HG02981 (cell line): ENCODE results near the gene IL11.

ENCODE experiments used
- ATAC-seq: cut with Tn5 transposase; IDR thresholded peaks from one replicate; pipeline ENCODE4 v1.9.1; 2021; ENCODE audit warnings: mild to moderate bottlenecking, moderate library complexity; ENCODE audit not compliant: unreplicated experiment

The IL11 gene

DNA sequence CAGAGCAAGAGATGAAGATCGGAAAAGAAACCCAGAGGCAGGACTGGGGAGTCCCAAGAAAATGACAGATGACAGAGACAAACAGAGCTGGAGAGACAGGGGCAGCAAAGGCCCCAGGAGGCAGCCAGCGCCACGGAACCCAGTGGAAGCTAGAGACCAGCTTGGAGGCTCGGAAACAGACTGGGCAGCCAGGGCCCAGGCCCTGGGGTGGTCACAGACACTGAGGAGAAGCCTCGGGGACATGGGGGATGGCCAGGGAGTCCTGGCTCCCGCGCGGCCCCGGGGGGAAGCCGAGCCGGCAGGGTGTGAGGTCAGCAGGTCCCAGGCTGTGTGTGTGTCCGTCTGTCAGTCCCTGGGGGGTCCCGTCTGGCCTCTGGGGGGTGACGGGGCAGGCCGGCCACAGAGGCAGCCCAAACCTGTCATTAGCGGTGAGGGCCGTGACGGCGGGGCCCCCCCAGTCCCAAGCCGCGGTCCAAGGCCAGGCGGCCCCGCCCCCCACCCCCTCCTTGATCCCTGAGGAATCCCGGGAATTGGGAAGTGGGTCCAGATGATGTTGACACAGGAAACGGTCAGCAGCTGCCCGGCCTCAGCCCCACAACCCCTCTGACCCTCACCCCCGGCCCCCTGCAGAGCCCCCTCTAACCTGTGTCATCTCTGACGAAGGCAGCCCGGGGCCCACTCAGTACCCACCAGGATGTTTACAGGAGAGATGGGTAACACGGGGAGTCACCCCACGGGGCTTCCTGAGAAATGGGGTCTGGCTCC is 3.9 kb upstream of the IL11 start:
- ATAC-seq: no peak

DNA sequence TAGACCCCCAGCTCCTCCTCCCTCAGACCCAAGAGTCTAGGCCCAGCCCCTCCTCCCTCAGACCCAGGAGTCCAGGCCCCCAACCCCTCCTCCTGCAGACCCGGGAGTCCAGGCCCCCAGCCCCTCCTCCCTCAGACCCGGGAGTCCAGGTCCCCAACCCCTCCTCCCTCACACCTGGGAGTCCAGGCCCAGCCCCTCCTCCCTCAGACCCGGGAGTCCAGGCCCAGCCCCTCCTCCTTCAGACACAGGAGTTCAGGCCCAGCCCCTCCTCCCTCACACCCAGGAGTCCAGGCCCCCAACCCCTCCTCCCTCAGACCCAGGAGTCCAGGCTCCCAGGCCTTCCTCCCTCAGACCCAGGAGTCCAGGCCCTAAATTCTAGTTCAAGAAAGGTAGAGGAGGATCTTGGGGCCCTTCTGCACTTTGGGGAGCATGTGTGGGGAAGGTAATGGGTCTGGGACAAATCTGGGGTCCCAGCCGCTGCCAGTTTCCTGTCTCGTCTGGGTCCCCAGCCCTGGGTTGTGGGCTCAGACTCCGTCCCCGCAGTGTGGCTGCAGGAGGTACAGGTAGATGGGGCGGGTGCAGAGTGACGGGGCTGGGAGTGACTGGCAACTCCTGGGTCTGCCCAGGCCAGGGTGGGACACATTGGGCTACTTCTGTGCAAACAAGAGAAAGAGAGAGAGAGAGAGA is 3.2 kb upstream of the IL11 start:
- ATAC-seq: no peak

DNA sequence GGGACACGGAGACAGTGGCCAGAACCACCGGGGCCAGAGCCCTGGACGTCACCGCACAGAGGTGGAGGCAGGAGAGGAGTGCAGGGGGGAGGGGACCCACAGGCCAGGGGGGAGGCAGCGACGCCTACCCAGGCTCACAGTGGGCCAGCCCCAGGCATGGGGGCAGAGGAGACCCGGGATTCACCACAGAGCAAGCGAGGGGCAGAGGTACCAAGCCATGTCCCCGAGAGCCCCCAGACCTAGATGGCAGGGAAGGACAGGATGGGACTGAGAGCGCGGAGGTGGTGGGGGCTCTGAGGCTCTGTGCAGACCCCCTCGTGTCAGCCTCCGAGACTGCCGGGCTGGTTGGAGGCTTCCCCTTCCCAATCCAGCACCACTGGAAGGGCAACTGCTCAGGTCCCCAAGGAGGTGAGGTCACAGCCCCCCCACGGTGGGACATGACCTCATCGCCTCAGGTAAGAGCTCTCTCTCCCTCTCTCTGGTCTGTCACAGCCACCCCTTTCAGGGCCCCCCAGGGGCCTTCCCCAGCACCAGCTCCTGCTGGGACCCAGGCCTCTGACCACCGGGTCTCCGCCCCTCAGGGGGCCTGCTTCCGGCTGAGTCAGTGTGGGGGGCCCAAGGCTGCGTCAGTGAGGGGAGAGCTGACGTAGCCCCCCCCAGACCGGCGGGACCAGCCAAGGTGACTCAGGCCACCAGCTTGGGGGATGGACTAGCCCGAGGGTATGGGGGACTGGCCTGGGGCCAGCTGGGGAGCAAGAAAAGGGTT is 2.2 kb upstream of the IL11 start:
- ATAC-seq: no peak

DNA sequence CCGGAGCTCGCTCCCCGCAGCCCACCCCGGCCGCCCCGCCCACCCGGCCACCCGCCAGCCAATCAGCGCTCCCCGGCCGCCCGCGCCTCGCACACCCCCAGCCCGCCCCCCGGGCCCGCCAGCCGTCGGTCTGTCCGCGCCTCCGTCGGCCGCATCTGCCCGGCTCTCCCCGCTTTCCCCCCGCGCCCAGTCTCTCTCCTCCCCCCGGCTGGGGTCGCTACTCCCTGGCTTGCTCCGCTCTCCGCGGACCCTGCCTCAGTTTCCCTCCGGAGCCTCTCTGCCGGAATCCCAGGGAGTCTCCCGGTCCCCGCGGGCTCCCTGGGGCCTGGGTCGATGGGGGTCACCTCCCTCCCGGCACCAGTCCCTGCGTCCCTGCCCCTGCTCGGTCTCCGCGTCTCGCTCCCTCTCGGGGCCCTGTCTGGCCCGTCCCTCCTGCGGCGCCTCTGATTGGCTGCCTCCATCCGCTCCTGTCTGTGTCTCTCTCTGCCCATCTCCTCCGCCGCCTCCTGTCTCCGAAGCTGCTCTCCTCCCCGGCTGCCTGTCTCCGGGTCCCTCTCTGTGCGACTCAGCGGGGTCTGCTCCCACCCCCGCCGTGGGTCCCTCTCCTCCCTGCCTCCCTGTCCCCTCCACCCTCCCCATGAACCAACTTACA is 484 bp downstream of the IL11 start:
- no peak for ATAC-seq

DNA sequence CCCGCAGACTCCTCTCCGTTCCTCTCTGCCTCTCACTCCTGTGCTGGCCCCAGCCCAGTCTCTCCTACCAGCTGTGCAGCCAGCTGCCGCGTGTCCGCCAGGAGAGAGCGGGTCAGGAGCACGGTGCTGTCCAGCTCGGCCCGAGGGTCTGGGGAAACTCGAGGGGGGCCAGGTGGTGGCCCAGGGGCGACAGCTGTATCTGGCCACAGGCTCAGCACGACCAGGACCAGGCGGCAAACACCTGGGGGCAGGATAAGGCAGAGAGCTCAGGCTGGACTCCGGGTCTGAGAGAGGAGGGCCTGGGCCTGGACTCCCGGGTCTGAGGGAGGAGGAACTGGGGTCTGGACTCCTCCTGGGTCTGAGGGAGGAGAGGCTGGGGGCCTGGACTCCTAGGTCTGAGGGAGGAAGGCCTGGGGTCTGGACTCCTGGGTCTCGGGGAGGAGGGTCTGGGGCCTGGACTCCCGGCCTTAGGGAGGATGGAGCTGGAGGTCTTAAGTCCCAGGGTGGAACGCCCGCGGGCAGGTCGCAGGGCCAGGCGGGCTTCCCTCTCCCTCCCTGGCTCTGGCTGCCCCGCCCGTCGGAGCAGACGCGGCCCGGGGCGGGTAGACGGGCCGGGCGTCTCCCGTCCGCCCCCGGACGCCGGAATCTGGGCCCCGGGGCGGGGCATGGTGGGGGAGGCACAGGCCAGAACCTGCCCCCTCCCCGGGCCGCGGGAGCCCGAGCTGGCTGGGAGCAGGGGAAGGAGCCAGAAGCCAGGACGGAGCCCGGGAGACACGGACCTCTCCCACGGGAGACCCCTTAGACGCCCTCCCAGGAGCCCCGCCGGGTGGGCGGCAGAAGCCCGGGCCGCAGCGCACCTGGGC is 1.3 kb downstream of the IL11 start:
- ATAC-seq: no peak

DNA sequence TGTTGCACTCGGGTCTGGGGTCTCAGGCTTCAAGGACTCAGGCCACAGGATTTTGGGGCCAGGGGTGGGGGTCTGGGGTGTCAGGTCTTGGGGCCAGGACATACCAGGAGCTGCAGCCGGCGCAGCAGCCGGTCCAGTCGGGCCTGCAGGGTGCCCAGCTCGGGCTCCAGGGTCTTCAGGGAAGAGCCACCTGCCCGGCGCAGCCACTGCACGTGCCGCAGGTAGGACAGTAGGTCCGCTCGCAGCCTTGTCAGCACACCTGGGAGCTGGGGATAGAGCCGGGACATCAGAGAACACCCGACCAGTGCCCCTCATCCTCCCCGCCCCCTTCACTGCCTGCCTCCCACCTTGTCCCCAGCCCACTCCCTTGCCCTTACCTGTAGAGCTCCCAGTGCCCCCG is 2.2 kb downstream of the IL11 start:
- ATAC-seq: no peak

DNA sequence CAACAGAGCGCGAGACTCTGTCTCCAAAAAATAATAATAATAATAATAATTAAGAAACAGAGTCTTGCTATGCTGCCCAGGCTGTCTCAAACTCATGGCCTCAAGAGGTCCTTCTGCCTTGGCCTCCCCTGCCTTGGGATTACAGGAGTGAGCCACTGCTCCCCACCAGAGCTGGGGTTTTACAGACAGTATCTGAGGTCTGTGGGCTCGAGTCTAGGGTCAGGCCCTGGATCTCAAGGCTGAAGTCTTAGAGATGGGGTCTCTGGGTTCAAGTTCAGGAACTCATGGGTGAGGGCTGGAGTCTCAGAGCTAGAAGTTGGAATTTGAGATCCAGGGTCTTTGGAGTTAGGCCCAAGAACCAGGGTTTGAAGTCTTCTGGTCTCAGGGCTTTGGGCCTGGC is 3.5 kb downstream of the IL11 start:
- ATAC-seq: no peak

DNA sequence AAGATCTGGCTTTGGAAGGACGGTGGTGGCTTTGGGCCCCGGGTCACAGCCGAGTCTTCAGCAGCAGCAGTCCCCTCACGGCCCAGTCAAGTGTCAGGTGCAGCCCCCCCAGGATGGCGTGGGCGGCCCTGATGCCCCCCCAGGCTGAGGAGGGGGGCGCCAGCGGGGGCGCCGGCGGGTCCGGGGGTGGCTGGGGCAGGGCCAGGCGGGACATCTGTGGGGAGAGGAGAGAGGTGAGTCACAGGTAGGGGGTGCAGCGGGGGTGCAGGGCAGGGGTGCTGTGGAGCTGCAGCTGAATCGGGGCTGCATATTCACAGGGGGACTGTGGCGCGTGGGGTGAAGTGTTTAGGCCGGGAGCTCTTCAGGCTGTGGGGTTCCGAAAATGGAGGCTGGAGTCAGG is 4.3 kb downstream of the IL11 start:
- no peak for ATAC-seq

DNA sequence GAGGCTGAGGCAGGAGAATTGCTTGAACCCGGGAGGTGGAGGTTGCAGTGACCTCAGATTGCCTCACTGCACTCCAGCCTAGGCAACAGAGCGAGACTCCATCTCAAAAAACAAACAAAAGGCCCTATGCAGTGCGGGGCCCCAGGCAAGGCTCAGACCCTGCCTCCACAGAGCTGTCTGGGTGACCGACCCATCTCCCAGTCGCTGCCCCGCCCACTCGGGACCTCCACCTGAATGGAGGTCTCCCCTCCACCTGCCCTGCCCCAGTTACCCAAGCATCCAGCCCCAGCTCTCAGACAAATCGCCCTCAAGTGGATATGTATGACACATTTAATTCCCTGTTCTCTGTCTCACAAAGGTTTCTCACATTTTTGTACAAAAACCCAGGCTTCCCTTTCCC is 5.0 kb downstream of the IL11 start:
- ATAC-seq: no peak

DNA sequence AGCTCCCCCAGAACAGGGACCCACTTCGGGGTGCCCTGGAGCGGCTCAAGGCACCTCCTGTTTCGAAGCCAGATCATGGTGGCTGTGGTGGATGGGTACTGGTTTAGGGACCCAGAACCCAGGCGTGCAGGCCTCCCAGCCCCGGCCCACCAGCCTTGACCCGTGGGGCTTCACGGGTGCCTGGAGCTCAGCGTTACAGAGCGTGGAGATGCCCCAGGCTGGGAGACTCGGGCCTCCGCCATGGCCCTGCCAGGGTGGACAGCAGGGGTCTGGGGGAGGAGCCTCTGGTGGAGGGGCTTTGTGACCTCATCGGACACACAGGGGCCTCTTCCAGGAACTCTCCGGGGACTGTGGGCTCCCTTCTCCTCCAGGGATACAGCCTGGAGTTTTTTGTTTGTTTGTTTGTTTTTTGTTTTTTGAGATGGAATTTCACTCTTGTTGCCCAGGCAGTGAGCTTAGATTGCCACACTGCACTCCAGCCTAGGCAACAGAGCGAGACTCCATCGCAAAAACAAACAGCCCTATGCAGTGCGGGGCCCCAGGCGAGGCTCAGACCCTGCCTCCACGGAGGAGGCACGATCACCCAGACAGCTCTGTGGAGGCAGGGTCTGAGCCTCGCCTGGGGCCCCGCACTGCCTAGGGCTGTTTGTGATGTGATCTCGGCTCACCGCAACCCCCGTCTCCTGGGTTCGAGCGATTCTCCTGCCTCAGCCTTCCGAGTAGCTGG is 7.1 kb downstream of the IL11 start, which contains the start of gene GARIN5B:
Gene GARIN5B (minus strand): TSS at position 271 of the 727 bp plus-strand sequence. CDS start 194 bp downstream, at position 77.
- ATAC-seq: no peak

DNA sequence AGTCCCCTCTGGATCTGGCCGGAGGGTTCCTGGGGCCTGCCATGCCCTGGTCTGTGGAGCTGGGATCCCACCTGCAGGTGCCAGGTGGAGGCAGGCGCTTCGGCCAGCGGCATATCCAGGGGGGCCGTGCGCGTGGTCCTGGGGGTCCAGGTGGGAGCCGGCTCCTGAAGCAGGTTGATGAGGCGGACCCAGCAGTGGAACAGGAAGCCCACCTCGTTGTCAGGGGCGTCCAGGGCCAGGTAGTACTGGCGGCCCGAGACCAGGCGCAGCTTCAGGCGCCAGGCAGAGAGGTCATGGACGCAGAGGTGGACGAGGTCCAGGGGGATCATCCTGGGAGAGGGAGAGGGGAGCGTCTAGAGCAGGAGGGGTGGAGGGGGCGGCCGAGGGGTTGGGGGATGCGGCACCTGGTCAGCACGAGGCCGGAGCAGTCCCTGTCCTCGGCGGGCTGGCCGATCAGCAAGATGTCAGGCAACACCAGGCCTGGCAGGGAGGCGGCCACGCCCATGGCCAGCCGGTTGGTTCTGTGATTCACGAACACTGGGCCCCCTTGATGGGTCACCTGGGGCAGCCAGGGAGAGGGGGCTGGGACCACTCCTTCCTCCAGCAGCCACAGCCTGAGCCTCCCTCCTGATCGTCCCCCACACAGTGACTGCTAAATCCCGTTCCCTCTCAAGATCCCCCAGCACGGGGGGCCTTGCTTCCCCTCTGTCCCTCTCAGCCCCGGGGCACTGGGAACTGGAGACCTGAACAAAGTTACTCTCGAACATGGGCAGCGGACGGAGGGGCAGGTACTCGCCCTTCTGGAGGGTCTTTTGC is 7.9 kb downstream of the IL11 start:
- ATAC-seq: no peak

DNA sequence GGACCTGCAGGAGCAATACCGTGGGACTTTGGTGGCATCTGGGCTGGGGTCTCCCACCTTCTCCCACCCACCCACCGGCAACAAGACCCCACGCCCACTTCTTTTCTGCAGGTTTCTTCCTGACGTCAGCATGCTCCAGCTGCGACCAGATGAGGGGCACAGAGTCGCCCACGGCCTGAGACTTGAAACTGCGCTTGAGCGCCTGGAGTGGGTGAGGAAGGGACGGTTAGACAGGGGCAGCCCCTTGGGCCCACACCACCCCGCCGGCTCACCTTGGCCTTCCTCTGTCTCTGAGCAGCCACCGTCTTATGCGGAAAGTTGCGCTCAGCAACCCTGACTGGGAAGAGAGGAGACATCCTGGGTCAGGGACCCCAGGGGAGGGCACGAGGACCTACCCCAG is 9.4 kb downstream of the IL11 start:
- ATAC-seq: no peak

DNA sequence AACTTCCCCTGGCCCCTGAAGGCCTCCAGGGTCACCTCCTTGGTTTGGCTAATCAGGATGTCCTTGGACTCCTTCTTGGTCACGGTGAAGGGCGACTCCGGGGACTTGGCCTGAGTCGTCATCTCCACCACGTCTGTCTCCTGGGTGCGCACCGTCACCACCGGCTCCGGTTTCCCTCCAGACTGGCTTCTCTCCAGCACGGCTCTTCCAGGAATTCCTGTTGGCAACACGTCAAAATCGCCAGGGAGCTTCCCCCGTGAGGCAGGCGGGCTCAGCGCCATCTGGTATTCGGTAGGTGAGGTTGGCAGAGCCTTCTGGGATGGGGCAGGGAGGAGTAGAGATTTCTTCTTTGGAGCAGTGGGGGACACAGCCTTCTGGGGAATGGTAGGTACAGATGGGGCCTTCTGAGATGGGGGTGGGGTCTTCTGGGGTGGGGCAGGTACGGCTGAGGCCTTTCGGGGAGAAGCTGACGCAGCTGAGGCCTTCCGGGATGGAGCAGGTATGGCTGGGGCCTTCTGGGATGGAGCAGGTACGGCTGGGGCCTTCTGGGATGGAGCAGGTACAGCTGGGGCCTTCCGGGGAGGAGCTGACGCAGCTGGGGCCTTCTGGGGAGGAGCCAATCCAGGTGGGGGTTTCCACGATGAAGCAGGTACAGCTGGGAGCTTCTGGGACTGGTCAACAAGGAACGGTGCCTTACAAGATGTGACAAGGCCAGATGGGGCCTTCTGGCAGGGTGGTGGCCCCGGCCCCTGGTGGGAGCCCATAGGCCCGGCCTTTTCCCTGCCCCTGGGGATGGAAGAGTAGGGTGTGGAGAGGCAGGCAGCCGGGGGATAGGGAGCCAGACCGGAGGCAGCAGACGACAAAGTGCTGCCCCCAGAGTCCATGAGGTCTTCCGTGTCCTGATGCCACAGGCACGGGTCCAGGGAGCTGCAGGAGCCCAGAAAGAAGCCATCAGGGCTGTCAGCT is 11.0 kb downstream of the IL11 start:
- ATAC-seq: no peak

DNA sequence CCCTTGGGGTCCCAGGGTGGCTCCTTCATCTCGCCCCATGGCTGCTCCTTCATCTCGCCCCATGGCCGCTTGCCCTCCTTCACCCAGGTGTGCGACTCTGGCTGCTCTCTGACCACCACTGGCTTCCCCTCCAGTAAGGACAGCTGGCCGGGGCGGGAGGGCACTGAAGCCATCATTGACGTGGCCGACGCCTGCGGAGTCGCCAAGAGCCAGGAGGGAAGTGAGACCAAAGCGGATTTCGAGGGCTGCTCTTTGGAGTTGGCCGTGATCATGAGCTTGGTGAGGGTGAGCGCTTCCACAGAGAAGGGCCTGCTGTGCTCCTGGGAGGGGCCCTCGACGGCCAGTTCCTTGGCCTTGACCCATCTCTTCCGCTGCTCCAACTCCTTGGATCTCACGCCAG is 11.8 kb downstream of the IL11 start:
- ATAC-seq: no peak

DNA sequence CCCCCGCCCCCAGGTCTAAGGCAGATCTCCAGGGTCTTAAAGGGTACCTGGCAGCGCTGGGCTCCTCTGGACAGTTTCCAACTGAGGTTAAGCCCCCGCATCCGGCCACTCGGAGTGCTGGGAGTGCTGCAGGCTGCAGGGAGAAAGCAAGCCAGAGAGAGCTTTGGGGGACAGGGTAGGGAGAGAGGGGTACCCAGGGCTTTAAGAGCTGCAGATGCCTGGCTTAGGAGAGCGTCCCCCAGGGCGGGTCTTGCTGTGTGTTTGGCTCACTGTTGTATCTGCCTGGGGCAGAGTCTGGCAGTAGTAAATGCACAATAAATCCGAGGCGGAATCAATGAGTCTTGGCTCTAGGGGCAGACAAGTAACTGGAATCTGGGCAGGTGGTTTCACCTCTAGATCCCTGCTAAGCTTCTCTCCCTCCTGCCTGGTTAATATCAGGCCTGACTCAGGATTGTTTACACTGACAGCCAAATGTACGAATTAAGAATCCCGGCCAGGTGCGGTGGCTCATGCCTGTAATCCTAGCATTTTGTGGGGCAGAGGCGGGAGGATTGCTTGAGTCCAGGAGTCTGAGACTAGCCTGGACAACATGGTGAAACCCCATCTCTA is 14.9 kb downstream of the IL11 start:
- ATAC-seq: no peak

DNA sequence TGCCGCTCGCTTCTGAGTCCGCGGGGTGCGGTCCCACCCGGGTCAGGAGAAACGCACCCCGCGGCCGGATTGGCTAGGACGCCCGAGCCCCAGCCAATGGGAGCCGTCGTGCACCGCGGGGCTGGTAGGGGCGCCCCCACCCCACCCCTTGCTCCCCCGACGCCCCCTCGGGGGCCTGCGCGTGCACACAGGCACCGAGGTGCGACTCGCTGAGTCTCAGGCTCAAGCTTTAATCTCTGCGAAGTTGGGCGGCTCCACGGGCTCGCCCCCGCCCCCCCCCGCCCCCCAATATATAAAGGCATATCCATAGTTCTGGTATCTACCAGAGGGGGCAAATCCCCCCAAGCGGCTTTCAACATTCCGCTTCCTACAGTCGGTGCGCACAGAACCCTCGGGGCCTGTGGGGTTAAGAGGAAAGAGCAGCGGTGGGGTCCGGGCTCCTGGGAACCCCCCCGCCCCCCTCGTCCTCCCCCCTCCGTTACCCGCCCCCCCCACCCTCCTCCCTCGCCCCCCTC is 15.5 kb downstream of the IL11 start, which contains the start of gene COX6B2:
Gene COX6B2 (minus strand): TSS at position 22 of the 515 bp plus-strand sequence. CDS start 198 bp downstream, outside the sequence.
- no peak for ATAC-seq
